ENCODE measurements around the gene NCOA4.

DNA sequence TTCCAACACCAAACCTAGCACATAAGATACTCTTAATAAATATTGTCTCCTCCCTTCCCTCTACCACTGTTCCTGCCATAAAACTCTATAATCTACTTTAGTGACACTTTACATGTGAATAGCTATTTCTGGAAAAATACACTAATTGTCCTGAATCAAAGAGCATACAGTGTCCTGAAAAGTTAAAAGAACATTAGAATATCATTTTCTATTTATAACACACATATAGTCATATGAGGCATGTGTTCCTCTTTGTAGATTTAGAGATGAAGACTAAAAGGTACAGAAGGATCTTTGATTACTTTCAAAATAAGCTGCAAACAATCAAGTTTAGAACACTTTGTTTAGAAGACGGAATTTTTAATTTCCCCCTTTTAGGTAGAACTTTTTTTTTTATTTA lies 13.6 kb downstream of the NCOA4 start:
- TF ChIP-seq, protein P1, sequence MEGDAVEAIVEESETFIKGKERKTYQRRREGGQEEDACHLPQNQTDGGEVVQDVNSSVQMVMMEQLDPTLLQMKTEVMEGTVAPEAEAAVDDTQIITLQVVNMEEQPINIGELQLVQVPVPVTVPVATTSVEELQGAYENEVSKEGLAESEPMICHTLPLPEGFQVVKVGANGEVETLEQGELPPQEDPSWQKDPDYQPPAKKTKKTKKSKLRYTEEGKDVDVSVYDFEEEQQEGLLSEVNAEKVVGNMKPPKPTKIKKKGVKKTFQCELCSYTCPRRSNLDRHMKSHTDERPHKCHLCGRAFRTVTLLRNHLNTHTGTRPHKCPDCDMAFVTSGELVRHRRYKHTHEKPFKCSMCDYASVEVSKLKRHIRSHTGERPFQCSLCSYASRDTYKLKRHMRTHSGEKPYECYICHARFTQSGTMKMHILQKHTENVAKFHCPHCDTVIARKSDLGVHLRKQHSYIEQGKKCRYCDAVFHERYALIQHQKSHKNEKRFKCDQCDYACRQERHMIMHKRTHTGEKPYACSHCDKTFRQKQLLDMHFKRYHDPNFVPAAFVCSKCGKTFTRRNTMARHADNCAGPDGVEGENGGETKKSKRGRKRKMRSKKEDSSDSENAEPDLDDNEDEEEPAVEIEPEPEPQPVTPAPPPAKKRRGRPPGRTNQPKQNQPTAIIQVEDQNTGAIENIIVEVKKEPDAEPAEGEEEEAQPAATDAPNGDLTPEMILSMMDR (IDR thresholded peaks at IDR 0.05) = no peak
- TF ChIP-seq POLR2A (IDR thresholded peaks at IDR 0.05) = no peak

All from tibial nerve (tissue), 3 donors.